Mesangial cell (primary cell): ENCODE measurements around the gene CABP5. TPM values are rescaled to one million over a fixed set of nuclear protein-coding genes. Genes with fewer than 3 reads are reported as not detected.

Experiments
- total RNA-seq: library from RNA; depleted of rRNA; stranded (reverse); fragments of >200 nt; gene quantifications from 2 replicates; pipeline ENCODE4 v1.2.3, GENCODE V29; 2015

Gene CABP5
- total RNA-seq, result not detected in 2 replicates

DNA sequence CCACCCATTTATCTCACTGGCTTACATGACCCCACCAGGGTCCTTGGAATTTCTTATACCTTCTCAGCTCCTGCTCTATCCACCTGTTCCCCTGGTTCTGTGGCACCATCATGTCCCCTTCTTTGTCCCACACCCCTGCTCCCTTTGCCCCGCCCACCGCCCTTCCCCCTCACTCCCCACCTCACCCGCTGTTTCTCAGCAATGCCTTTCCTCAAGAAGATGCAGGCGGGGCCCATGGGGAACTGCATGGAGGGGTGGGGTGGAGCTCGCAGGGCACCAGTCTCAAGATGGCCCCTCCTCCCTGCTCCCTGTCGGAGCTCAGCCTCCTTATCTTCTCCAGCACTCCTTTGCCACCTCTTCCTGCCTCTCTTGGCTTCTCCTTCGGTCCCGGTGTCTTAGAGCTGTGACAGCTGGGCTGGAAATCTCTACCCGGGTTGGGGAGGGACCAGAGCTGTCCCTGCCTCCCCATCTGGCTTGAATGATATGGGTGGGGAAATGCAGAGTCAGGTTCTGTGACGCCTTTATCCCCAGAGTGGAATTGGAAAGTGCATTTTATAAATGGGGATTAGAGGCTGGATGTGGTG is at the start of gene CABP5:
Gene CABP5, minus strand, starts transcription at position 405 of the 584 bp plus-strand sequence. Its CDS starts 157 bp downstream, at position 248.

DNA sequence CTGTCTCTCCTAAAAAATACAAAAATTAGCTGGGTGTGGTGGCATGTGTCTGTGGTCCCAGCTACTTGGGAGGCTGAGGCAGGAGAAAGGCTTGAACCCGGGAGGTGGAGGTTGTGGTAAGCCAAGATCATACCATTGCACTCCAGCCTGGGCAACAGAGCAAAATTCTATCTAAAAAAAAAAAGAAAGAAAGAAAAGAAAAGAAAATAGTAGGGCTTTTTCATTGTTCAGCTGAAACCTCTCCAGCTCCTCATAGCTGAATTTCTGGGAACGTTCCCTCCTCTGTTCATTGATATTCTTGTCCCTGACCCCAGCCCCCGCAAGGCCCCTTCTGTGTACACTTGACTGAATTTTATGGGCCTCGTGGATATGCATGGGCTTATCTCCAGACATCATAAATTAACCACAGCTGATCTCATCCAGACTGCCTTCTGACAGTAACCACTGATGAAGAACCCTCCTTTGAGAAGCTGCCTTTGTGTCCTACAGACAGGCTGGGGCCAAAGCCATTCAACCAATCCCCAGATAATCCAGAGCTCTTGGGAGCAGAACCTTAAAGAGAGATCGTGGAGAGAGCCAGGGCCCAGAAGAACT is 49.6 kb downstream of the CABP5 start, which contains the start of gene ELSPBP1:
Gene ELSPBP1, plus strand, starts transcription at position 424 of the 594 bp plus-strand sequence. CDS start 14,036 bp downstream, outside the sequence.

DNA sequence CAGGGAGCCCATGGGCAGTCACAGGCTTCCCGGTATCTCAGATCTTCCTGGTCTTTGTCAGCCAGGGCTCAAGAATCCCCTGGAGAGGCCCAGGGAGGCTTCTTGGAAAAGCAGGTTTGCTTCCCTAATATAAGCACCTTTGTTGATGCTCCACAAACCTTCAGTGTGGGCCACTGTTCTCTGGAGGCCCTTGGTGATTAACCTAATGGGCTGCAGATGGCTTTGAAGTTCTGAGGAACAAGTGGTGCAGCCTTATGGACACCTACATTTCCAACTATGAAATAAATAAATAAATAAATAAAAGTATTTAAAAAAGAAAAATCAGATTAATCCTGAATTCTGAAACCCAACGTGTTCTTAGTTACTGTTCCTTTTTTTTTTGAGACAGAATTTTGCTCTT is 51.8 kb downstream of the CABP5 start, which contains the start of gene BSPH1:
Gene BSPH1, minus strand, starts transcription at position 101 of the 400 bp plus-strand sequence. Its CDS starts 89 bp downstream, at position 12.

Other genes with a start within 250 kb of the CABP5 start
- not detected in 2 replicates for gene TPRX1, start 239.5 kb downstream of the CABP5 start, total RNA-seq
- gene CRX, start 222.1 kb downstream of the CABP5 start, total RNA-seq, result not detected in 2 replicates
- gene TPRX2, start 184.8 kb downstream of the CABP5 start, total RNA-seq, result not detected in 2 replicates
- not detected in 2 replicates for gene SULT2A1, start 157.8 kb downstream of the CABP5 start, total RNA-seq
- not detected in 2 replicates for gene BSPH1, start 51.9 kb downstream of the CABP5 start, total RNA-seq
- not detected in 2 replicates for gene ELSPBP1, start 49.4 kb downstream of the CABP5 start, total RNA-seq
- 1.1 and 7.0 TPM in 2 replicates for gene PLA2G4C, start 66.7 kb upstream of the CABP5 start, total RNA-seq
- 15.5 and 66.3 TPM in 2 replicates for gene LIG1, start 126.3 kb upstream of the CABP5 start, total RNA-seq
- gene ZSWIM9, start 126.6 kb upstream of the CABP5 start, total RNA-seq, result 2.3 and 3.8 TPM in 2 replicates
- 13.0 and 13.2 TPM in 2 replicates for gene CARD8, start 211.8 kb upstream of the CABP5 start, total RNA-seq
- gene ZNF114, start 226.0 kb upstream of the CABP5 start, total RNA-seq, result 0.33 and 0.89 TPM in 2 replicates